PFSK-1 (cell line): ENCODE measurements around the gene BRPF3.

Source experiments
- FOXP2 ChIP-seq: optimal IDR thresholded peaks from 2 replicates; pipeline ENCODE3; 2011; ENCODE audit warnings: borderline replicate concordance, control low read depth, inconsistent platforms; ENCODE audit not compliant: insufficient read depth; ENCODE audit errors: extremely low read length, extremely low read depth
- POLR2AphosphoS5 ChIP-seq: IDR thresholded peaks from 2 replicates; pipeline ENCODE4 v1.6.1; 2012; ENCODE audit warnings: low read depth, mild to moderate bottlenecking, control low read depth, low read length, moderate library complexity
- SIN3A ChIP-seq: IDR thresholded peaks from 2 replicates; pipeline ENCODE4 v1.6.1; 2012; ENCODE audit warnings: mild to moderate bottlenecking, low read length, moderate library complexity, borderline replicate concordance; ENCODE audit not compliant: insufficient read depth
- TAF1 ChIP-seq: IDR thresholded peaks from 2 replicates; pipeline ENCODE4 v1.6.1; 2012; ENCODE audit warnings: low read length, control low read depth, borderline replicate concordance; ENCODE audit not compliant: insufficient read depth
- TF ChIP-seq, protein P1 (sequence below), 2 experiments: IDR thresholded peaks; 2 replicates each; pipeline versions ENCODE4 v1.6.1 to v1.8.0; 2011 to 2012; ENCODE audit warnings: low read depth in 2 of 2, low read length in 2 of 2, control low read depth in 1 of 2, inconsistent platforms in 1 of 2, mild to moderate bottlenecking in 1 of 2, moderate library complexity in 1 of 2; ENCODE audit not compliant: insufficient read depth in 1 of 2

BRPF3 gene

DNA sequence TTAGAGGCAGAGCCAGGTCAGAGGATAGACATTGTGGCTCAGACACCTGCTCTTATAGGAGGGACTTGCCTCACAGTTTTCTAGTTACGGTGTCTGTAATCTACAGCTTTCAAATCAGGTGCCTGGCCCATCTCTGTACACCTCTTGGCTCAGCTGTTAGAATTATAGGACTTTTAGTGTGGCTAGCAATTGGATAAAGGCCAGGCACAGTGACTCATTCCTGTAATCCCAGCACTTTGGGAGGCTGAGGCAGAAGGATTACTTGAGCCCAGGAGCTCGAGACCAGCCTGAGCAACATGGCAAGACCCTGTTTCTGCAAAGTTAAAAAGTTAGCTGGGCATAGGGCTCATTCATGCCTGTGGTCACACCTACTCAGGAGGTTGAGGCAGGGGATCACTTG is 20.0 kb downstream of the BRPF3 start:
- TF ChIP-seq POLR2AphosphoS5 (no peak), FOXP2 (no peak), SIN3A (no peak), TAF1 (no peak)
- TF ChIP-seq, protein P1, sequence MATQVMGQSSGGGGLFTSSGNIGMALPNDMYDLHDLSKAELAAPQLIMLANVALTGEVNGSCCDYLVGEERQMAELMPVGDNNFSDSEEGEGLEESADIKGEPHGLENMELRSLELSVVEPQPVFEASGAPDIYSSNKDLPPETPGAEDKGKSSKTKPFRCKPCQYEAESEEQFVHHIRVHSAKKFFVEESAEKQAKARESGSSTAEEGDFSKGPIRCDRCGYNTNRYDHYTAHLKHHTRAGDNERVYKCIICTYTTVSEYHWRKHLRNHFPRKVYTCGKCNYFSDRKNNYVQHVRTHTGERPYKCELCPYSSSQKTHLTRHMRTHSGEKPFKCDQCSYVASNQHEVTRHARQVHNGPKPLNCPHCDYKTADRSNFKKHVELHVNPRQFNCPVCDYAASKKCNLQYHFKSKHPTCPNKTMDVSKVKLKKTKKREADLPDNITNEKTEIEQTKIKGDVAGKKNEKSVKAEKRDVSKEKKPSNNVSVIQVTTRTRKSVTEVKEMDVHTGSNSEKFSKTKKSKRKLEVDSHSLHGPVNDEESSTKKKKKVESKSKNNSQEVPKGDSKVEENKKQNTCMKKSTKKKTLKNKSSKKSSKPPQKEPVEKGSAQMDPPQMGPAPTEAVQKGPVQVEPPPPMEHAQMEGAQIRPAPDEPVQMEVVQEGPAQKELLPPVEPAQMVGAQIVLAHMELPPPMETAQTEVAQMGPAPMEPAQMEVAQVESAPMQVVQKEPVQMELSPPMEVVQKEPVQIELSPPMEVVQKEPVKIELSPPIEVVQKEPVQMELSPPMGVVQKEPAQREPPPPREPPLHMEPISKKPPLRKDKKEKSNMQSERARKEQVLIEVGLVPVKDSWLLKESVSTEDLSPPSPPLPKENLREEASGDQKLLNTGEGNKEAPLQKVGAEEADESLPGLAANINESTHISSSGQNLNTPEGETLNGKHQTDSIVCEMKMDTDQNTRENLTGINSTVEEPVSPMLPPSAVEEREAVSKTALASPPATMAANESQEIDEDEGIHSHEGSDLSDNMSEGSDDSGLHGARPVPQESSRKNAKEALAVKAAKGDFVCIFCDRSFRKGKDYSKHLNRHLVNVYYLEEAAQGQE (IDR thresholded peaks at IDR 0.05; ENCODE audit: insufficient read depth in 1 of 2, low read depth in 2 of 2, low read length in 2 of 2) = no peak

DNA sequence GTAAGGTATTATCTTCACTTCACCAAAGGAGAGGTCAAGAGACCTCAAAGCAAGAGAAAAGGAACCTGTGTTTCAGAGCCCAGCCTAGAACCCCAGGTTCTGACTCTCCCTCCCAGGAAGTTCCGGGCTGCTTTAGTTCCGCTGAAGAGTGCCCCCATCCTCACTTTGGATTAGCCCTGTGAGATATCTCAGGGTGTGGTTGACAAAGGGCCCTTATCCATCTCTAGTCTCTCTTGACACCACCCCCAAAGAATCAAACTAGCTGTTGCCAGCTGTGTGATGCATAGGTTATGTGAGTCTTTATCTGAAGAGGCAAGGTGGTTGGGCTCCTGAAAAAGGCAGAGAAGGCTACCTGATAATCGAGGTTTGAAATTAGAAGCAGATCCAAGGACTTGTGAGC is 20.6 kb downstream of the BRPF3 start:
- TF ChIP-seq FOXP2 (no peak), TAF1 (no peak), POLR2AphosphoS5 (no peak), SIN3A (no peak)
- TF ChIP-seq, protein P1 (IDR thresholded peaks at IDR 0.05; ENCODE audit: insufficient read depth in 1 of 2, low read depth in 2 of 2, low read length in 2 of 2) = no peak

DNA sequence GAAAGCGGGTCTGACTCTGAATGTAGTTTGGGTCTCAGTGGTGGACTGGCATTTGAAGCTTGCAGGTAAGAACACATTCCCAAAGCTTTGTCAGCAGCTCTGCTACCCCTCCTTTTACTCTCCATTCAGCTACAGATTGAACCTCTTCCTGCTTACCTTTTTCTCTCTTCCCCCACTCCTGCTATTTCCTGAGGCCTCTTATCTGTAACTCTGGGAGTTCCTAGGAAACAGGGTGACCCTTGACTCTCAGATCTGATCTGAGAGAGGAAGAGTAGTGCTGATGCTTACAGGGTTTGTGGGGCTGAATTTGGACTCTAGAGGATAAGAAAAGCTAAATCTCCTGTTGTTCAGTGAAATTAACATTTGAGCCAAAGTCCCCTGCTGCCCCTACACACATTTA is 21.4 kb downstream of the BRPF3 start:
- TF ChIP-seq FOXP2 (no peak), SIN3A (no peak), TAF1 (no peak), POLR2AphosphoS5 (no peak)
- TF ChIP-seq, protein P1 (IDR thresholded peaks at IDR 0.05; ENCODE audit: insufficient read depth in 1 of 2, low read depth in 2 of 2, low read length in 2 of 2) = no peak

DNA sequence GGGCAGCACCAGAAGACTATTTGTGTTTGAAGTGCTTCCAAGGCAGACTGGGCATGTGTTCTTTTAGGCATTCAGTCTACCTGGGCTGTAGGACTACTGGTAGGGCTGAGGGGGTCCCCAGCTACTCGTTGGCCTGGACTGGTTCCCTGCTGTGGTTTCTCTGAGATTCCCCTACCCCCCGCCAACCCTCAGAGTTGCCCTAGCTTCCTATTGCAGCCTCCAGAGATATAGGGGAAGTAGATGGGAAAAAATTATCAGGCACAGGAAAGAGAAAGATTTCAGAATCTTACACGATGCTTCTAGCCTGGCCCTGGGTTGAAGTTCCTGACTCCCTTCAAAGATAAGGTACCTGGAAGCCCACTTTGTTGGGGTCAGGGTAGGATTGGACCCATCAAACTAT is 22.5 kb downstream of the BRPF3 start:
- no peak for TF ChIP-seq POLR2AphosphoS5
- TF ChIP-seq, protein P1 (IDR thresholded peaks at IDR 0.05; ENCODE audit: insufficient read depth in 1 of 2, low read depth in 2 of 2, low read length in 2 of 2) = no peak

DNA sequence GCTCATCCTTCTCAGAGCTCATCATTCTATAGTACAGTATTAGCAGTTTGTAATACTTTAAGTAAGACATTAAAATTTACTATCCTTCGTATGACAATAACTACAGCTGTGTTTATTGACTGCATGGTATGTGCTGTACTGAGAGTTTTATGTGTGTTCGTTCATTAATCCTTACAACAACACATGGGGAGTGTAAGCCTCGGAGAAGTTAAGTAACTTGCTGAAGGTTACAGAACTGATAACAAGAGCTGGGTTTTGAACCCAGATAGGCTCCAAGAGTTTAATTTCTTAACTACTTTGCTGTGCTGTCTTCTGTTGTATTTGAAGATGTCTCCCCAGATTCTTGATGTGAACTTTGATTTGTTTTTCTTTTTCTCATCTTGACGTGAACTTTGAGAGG is 23.7 kb downstream of the BRPF3 start:
- TF ChIP-seq TAF1 = no peak
- TF ChIP-seq, protein P1 (IDR thresholded peaks at IDR 0.05; ENCODE audit: insufficient read depth in 1 of 2, low read depth in 2 of 2, low read length in 2 of 2) = no peak
- no peak for TF ChIP-seq POLR2AphosphoS5
- no peak for TF ChIP-seq FOXP2
